ENCODE data around the gene SEMA4B. TPM values are rescaled to one million over a fixed set of nuclear protein-coding genes. Genes with fewer than 3 reads are reported as not detected.

The SEMA4B gene
- total RNA-seq, 1 donor from 2014 or later, result 85.1 TPM

- Mint-ChIP-seq H3K9me3 (no peaks in the 10 kb centered on the region), H3K4me3 (peak within 1 kb of the TSS; percentile 87), H3K4me1 (peaks cover 46% of the 10 kb centered on the region), H3K27ac (peak within 1 kb of the TSS; percentile 97), H3K36me3 (ENCODE audit: low read depth) (peaks cover 45% of the 10 kb centered on the region), H3K27me3 (no peaks in the 10 kb centered on the region)
- TF ChIP-seq, protein P1, sequence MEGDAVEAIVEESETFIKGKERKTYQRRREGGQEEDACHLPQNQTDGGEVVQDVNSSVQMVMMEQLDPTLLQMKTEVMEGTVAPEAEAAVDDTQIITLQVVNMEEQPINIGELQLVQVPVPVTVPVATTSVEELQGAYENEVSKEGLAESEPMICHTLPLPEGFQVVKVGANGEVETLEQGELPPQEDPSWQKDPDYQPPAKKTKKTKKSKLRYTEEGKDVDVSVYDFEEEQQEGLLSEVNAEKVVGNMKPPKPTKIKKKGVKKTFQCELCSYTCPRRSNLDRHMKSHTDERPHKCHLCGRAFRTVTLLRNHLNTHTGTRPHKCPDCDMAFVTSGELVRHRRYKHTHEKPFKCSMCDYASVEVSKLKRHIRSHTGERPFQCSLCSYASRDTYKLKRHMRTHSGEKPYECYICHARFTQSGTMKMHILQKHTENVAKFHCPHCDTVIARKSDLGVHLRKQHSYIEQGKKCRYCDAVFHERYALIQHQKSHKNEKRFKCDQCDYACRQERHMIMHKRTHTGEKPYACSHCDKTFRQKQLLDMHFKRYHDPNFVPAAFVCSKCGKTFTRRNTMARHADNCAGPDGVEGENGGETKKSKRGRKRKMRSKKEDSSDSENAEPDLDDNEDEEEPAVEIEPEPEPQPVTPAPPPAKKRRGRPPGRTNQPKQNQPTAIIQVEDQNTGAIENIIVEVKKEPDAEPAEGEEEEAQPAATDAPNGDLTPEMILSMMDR (IDR thresholded peaks at IDR 0.05), result no peak
- ChIA-PET CTCF (interaction anchor here (1.1 to 4.2 kb wide), 7 partner anchors 13 to 74 kb away, joined by 5 to 44 read pairs (median 9); partner anchors contain the start of gene NGRN), POLR2A (interaction anchor here (0.5 to 4.9 kb wide), 27 partner anchors 10 to 701 kb away, joined by 3 to 63 read pairs (median 6); partner anchors contain the start of genes IQGAP1, MAN2A2, NGRN and SEMA4B)
- ATAC-seq (ENCODE audit: low read depth) (no peak), DNase-seq (no peak)
- intact Hi-C loops (cut with micrococcal nuclease), result loop anchor here (1.0 to 5.0 kb wide), 8 partner anchors 31 to 698 kb away; partner anchors contain the start of genes BLM, HDDC3, IDH2 and IQGAP1
These were observed 33.2 kb downstream of the SEMA4B start, which contains the start of gene GDPGP1 for GRCh38 chr15:90234096-90234988. GDPGP1 (plus strand) TSS chr15:90234209; CDS start chr15:90240909, 6,700 bp downstream.

DNA sequence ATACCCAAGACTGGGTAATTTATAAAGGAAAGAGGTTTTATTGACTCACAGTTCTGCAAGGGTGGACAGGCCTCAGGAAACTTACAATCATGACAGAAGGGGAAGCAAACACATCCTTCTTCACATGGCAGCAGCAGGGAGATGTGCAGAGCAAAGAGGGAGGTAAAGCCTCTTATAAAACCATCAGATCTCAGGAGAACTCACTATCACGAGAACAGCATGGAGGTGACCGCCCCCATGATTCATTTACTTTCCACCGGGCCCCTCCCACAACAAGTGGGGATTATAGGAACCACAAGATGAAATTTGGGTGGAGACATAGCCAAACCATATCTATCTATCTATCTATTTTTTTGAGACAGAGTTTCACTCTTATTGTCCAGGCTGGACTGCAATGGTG lies 38.2 kb downstream of the SEMA4B start:
- no peak overlapping the region for H3K27ac Mint-ChIP-seq
- H3K4me1 Mint-ChIP-seq, result peaks cover 11% of the 10 kb centered on the region
- H3K9me3 Mint-ChIP-seq, result no peaks in the 10 kb centered on the region
- no peak overlapping the region for H3K4me3 Mint-ChIP-seq
- H3K27me3 Mint-ChIP-seq, result no peaks in the 10 kb centered on the region
- ChIA-PET CTCF (no interaction called here), POLR2A (no interaction called here)
- H3K36me3 Mint-ChIP-seq (ENCODE audit: low read depth), result peaks cover 30% of the 10 kb centered on the region
- TF ChIP-seq, protein P1 (IDR thresholded peaks at IDR 0.05), result no peak
- ATAC-seq (ENCODE audit: low read depth) (no peak), DNase-seq (no peak)
- intact Hi-C loops (cut with micrococcal nuclease), result no loop called here

DNA sequence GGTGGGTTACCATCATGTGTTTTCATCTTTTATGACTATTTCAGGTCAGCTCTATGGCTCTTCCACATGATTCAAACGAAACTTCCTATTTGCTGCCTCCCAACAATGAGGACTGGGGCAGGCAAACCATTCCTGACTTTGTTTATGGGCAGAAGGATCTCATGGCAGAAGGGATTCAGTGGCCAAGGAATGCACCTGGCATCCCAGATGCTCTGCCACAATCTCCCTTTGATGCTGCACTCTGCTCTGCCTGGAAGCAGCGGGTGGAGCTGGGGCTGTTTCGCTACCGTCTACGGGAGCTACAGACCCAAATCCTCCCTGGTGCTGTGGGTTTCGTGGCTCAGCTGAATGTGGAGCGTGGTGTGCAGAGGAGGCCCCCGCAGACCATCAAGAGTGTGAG lies 39.7 kb downstream of the SEMA4B start:
- no peak for ATAC-seq (ENCODE audit: low read depth)

DNA sequence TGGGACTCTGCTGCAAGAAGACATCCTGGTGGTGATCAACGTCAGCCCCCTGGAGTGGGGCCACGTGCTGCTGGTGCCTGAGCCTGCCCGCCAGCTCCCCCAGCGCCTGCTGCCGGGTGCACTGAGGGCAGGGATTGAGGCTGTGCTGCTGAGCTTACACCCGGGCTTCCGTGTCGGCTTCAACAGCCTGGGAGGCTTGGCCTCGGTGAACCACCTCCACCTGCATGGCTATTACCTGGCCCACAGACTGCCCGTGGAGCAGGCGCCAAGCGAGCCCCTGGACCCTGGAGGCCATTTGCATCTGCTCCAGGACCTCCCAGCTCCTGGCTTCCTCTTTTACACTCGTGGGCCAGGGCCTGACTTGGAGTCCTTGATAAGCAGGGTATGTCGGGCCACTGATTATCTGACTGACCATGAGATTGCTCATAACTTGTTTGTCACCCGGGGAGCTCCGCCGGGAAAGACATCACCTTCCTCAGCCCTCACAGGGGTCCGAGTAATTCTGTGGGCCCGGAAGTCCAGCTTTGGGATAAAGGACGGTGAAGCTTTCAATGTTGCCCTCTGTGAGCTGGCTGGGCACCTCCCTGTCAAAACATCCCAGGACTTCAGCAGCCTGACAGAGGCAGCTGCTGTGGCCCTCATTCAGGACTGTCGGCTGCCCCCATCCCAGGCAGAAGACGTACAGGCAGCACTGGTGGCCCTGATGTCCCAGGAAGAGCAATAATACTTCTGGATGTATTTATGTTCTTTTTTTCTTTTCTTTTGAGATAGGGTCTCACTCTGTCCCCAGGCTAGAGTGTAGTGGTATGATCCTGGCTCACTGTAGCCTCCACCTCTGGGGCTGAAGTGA lies 40.4 kb downstream of the SEMA4B start:
- no peak for ATAC-seq (ENCODE audit: low read depth)
- peaks cover 3% of the 10 kb centered on the region for H3K4me1 Mint-ChIP-seq
- H3K4me3 Mint-ChIP-seq, result no peak overlapping the region

More for the DNA sequence above, 39.7 kb downstream of the SEMA4B start:
- Mint-ChIP-seq H3K4me1 (peaks cover 3% of the 10 kb centered on the region), H3K9me3 (no peaks in the 10 kb centered on the region), H3K27me3 (no peaks in the 10 kb centered on the region), H3K4me3 (no peak overlapping the region), H3K27ac (no peak overlapping the region), H3K36me3 (ENCODE audit: low read depth) (peaks cover 30% of the 10 kb centered on the region)
- TF ChIP-seq, protein P1 (IDR thresholded peaks at IDR 0.05), result no peak
- intact Hi-C loops (cut with micrococcal nuclease), result no loop called here
- no peak for DNase-seq
- ChIA-PET CTCF (interaction anchor here (0.8 kb wide), 1 partner anchor 9 kb away, joined by 3 read pairs; no protein-coding TSS in a partner anchor), POLR2A (no interaction called here)

More for the DNA sequence above, 40.4 kb downstream of the SEMA4B start:
- ChIA-PET POLR2A (interaction anchor here (0.6 kb wide), 1 partner anchor 27 kb away, joined by 3 read pairs; no protein-coding TSS in a partner anchor), CTCF (interaction anchor here (0.8 kb wide), 1 partner anchor 9 kb away, joined by 3 read pairs; no protein-coding TSS in a partner anchor)
- Mint-ChIP-seq H3K27me3 (no peaks in the 10 kb centered on the region), H3K36me3 (ENCODE audit: low read depth) (peaks cover 23% of the 10 kb centered on the region), H3K9me3 (no peaks in the 10 kb centered on the region), H3K27ac (no peak overlapping the region)
- intact Hi-C loops (cut with micrococcal nuclease), result no loop called here
- DNase-seq, result no peak
- TF ChIP-seq, protein P1 (IDR thresholded peaks at IDR 0.05), result no peak

Measured in activated B cell treated with CpG ODN at 0.5 μM for 24 hours (primary cell).